ENCODE data around the gene STUB1. TPM values are rescaled to one million over a fixed set of nuclear protein-coding genes. Genes with fewer than 3 reads are reported as not detected.

Gene STUB1
- total and polyA plus RNA-seq, 2 of the 8 experiments (the other 6 are each of a cell fraction or from before 2014, with no cell fraction given) = 89.9 to 103 TPM

- no peak for TF ChIP-seq POLR2A (IDR thresholded peaks at IDR 0.05; ENCODE audit: control extremely low read depth in 1 of 2, low read depth in 2 of 2, low read length in 2 of 2)
- TF ChIP-seq MAX (IDR thresholded peaks at IDR 0.05) = no peak
- no peak for TF ChIP-seq EZH2 (IDR thresholded peaks at IDR 0.05; ENCODE audit: low read depth, low read length, severe bottlenecking)
- no peak for TF ChIP-seq RFX5 (IDR thresholded peaks at IDR 0.05; ENCODE audit: borderline replicate concordance, low read depth, low read length)
- no peak for TF ChIP-seq JUN (IDR thresholded peaks at IDR 0.05; ENCODE audit: low read depth, low read length)
- no peak for TF ChIP-seq GTF2F1 (IDR thresholded peaks at IDR 0.05; ENCODE audit: borderline replicate concordance, low read depth, low read length)
- TF ChIP-seq JUND (IDR thresholded peaks at IDR 0.05; ENCODE audit: low read length) = no peak
- TF ChIP-seq SUZ12 (IDR thresholded peaks at IDR 0.05; ENCODE audit: low read length) = no peak; the same call in 1 of the 2 replicates
- TF ChIP-seq POU5F1 (IDR thresholded peaks at IDR 0.05; ENCODE audit: low read depth, low read length) = no peak
- peak; percentile 59; the same call in 1 of the 2 replicates for TF ChIP-seq BACH1 (IDR thresholded peaks at IDR 0.05; ENCODE audit: low read length)
- peak; percentile 67 for TF ChIP-seq PHF8 (conservative IDR thresholded peaks at IDR 0.05; ENCODE audit: low read depth, low read length)
- peak; percentile 87; the same call in 1 of the 2 replicates for TF ChIP-seq RBBP5 (IDR thresholded peaks at IDR 0.05; ENCODE audit: borderline replicate concordance, low read depth, low read length)
- TF ChIP-seq CHD2 (IDR thresholded peaks at IDR 0.05; ENCODE audit: low read length) = no peak
Measured at GRCh38 chr16:679814-680624, at the start of gene STUB1 (continued).
